Measurements from ENCODE around the gene CACNA1B. TPM values are rescaled to one million over a fixed set of nuclear protein-coding genes. Genes with fewer than 3 reads are reported as not detected.
"Not testable (repeated sequence)": the region's sequence is repeated elsewhere in the genome, so short reads cannot be mapped to it uniquely, and the experiment has no call there.

CACNA1B gene
- total RNA-seq, 4 donors from 2014 or later = 0.13 to 0.42 (median 0.31) TPM

DNA sequence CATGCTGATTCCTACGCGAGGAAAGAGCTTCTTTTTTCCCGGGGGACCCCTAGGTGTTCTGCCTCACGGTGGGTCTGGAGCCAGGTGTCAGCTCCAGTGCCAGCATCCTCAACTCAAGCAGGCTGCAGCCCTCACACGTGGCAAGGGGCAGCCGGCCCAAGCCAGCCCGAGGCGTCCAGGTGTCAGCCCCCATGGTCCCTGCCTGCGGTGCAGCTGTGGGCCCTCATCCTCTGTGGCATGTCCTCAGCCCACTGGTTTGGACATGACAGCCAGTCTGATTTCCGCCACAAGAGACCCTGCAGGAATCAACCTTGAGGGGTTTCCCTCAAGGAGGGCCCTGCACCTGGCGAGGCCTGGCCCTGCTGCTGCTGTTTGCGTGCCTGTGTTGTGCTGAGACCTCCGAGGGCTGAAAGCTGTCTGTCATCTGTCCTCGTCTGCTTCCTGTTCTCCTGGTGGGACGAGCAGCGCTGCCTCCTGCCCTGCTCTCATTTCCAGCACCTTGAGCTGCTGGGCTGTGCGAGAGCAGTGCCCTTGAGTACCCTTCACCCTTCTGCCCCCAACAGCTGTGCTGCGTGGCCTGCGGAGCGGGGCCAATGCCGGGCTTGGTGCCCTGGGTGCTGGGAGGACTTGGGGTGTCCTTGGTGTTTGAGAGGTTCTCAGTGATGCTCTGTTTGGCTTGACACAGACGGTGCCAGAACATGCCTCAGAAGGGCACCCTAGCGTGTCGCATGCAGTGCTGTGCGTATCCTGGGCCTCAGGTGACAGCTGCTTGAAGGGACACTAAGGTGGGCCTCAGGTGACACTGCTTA is 137.6 kb downstream of the CACNA1B start:
- Histone ChIP-seq H3K4me3 (no peak overlapping the region), H3K36me3 (no peaks in the 10 kb centered on the region), H3K9me3 (no peaks in the 10 kb centered on the region), H3K27me3 (peaks cover 0 to 22% (median 0%) of the 10 kb centered on the region in 4 donors), H3K4me1 (no peaks in the 10 kb centered on the region), H3K27ac (replicated peaks in 1 of 4) (no peak overlapping the region)
- intact Hi-C loops (cut with DNase I) = no loop called here
- TF ChIP-seq EP300 (IDR thresholded peaks at IDR 0.05) (no peak), POLR2AphosphoS5 (IDR thresholded peaks at IDR 0.05) (no peak), POLR2A (IDR thresholded peaks at IDR 0.05; ENCODE audit: low read depth) (no peak)
- TF ChIP-seq, protein P1, sequence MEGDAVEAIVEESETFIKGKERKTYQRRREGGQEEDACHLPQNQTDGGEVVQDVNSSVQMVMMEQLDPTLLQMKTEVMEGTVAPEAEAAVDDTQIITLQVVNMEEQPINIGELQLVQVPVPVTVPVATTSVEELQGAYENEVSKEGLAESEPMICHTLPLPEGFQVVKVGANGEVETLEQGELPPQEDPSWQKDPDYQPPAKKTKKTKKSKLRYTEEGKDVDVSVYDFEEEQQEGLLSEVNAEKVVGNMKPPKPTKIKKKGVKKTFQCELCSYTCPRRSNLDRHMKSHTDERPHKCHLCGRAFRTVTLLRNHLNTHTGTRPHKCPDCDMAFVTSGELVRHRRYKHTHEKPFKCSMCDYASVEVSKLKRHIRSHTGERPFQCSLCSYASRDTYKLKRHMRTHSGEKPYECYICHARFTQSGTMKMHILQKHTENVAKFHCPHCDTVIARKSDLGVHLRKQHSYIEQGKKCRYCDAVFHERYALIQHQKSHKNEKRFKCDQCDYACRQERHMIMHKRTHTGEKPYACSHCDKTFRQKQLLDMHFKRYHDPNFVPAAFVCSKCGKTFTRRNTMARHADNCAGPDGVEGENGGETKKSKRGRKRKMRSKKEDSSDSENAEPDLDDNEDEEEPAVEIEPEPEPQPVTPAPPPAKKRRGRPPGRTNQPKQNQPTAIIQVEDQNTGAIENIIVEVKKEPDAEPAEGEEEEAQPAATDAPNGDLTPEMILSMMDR (IDR thresholded peaks at IDR 0.05) = no peak
- DNase-seq (ENCODE audit: extremely low spot score) = no peak
- WGBS = 84% methylated on average over 14 of the region's 25 CpGs

DNA sequence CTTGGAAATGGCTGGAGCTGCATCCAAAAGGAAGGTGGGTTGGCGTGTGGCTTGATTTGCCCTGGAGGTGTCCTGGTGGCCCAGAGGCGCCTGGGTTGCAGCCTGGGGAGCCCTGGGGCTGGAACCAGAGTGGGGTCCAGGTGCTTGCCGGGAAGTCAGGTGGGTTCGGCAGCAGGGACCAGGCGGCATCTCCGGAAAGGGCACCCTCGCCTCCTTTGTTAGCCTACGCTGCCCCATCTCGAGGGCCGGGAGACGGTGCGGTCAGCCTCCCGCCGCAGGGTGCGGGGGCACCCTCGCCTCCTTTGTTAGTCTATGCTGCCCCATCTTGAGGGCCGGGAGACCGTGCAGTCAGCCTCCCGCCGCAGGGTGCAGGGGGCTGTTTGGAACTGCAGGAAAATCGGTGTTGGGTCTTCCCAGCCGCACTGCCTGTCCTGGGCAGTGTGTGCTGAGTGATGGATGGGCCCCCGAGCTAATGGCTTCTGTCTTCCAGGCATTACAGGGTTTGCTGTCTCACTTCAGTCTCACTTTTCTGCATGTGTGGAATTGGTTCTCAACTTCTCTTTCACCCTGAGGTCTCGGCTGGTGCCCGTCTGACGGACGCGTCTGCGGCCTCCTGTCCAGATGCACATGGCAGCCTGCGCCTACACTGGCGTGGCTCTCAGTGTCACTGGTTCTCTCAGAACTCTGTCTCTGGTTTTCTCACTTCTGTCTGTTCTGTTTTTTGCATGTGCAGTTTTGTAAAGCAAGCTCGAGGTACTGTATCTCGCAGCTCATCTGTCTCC is 139.0 kb downstream of the CACNA1B start:
- Histone ChIP-seq H3K9me3 (no peaks in the 10 kb centered on the region), H3K4me1 (no peaks in the 10 kb centered on the region), H3K36me3 (no peaks in the 10 kb centered on the region), H3K27ac (replicated peaks in 1 of 4) (no peak overlapping the region), H3K4me3 (no peak overlapping the region), H3K27me3 (peaks cover 0 to 35% (median under 1%) of the 10 kb centered on the region in 4 donors)
- DNase-seq (ENCODE audit: extremely low spot score) = no peak
- TF ChIP-seq, protein P1 (IDR thresholded peaks at IDR 0.05) = no peak
- no peak for TF ChIP-seq POLR2A (IDR thresholded peaks at IDR 0.05; ENCODE audit: low read depth)
- TF ChIP-seq EP300 (IDR thresholded peaks at IDR 0.05) = no peak
- no peak for TF ChIP-seq POLR2AphosphoS5 (IDR thresholded peaks at IDR 0.05)
- 88% methylated on average over 32 of the region's 33 CpGs for WGBS
- intact Hi-C loops (cut with DNase I) = no loop called here

DNA sequence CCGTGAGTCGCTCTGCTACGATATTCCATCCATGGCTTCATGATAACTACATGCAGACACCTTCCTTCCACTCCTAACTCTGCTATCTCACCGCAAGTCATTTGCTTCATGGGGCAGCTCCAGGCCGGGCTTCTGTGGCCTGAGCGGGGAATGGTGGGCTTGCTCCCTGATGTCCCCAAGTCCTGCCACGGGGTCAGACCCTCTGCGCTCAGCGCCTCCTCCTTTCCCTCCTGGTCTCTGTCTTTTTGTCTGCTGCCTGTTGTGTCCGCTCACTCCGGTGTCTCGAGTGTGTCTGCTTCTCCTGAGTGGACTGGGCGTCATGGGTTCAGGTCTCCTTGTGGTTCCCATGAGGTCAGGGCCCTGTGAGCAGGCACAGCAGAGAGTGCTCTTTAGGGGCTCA is 139.6 kb downstream of the CACNA1B start:
- no peak for DNase-seq (ENCODE audit: extremely low spot score)
- H3K9me3 ChIP-seq = no peaks in the 10 kb centered on the region
- H3K4me3 ChIP-seq = no peak overlapping the region
- 86% methylated on average over 13 of the region's 13 CpGs for WGBS
- H3K4me1 ChIP-seq = peaks cover 0 to under 1% (median 0%) of the 10 kb centered on the region in 4 donors
- no peaks in the 10 kb centered on the region for H3K36me3 ChIP-seq
- TF ChIP-seq, protein P1 (IDR thresholded peaks at IDR 0.05) = no peak
- TF ChIP-seq POLR2AphosphoS5 (IDR thresholded peaks at IDR 0.05) (no peak), EP300 (IDR thresholded peaks at IDR 0.05) (no peak), POLR2A (IDR thresholded peaks at IDR 0.05; ENCODE audit: low read depth) (no peak)
- H3K27ac ChIP-seq (replicated peaks in 1 of 4) = no peak overlapping the region
- peaks cover 0 to 41% (median 5%) of the 10 kb centered on the region in 4 donors for H3K27me3 ChIP-seq
- intact Hi-C loops (cut with DNase I) = no loop called here

DNA sequence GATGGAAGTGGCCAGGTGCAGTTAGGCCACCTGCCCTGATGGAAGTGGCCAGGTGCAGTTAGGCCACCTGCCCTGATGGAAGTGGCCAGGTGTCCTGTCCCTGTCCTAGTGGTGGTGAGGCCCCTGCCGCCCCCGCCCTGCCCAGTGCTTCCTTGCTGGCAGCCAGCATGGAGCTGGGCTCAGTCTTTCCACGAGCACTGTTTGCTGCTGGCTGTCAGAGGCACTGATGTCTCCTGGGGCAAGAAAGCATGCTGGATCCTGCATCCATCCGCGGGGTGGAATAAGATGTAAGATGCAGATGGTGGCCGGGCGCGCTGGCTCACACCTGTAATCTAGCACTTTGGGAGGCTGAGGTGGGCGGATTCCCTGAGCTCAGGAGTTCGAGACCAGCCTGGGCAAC is 141.9 kb downstream of the CACNA1B start:
- H3K27ac ChIP-seq (replicated peaks in 1 of 4); H3K9me3 ChIP-seq; intact Hi-C loops (cut with DNase I); H3K4me3 ChIP-seq; H3K36me3 ChIP-seq; DNase-seq (ENCODE audit: extremely low spot score): not testable (repeated sequence)
- H3K4me1 ChIP-seq = peaks cover 0 to 16% (median 11%) of the 10 kb centered on the region in 4 donors
- H3K27me3 ChIP-seq = peaks cover 0 to 63% (median 16%) of the 10 kb centered on the region in 4 donors
- 93% methylated on average over 8 of the region's 10 CpGs for WGBS

DNA sequence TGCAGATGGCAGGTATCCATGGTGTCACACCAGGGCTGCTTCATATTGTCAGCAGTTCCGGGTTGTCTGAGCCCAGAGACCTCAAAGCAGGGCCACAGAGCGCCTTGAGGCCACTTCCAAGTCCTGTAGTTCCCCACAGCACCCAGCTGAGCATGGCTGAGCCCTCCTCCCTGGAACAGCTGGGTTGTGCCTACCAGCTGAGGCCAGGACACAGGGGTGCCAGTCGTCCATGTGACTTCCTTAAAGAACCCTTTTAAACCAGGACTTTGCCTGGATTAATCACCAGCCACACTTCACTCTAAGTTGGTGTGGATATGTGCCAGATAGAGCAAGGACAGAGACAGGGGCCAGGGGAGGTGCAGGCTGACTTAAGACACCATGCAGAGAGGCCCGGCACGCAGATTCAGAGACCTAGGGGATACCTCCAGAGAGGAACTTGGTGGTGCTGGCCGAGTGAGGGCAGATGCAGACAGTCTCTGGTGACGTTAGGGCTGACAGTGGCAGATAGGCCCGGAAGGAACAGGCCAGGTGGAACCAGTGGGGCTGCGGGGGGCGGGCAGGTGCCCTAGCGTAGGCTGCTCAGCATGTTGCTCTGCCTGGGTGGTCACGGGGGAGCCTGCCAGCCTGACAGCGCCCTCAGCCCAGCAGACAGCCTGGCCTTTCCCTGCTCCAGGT is 142.7 kb downstream of the CACNA1B start:
- Histone ChIP-seq H3K27ac (replicated peaks in 1 of 4) (no peak overlapping the region), H3K36me3 (no peaks in the 10 kb centered on the region), H3K9me3 (no peaks in the 10 kb centered on the region), H3K27me3 (peaks cover 0 to 68% (median 18%) of the 10 kb centered on the region in 4 donors), H3K4me1 (peaks cover 0 to 16% (median 11%) of the 10 kb centered on the region in 4 donors), H3K4me3 (no peak overlapping the region)
- no peak for DNase-seq (ENCODE audit: extremely low spot score)
- intact Hi-C loops (cut with DNase I) = no loop called here
- TF ChIP-seq POLR2A (IDR thresholded peaks at IDR 0.05; ENCODE audit: low read depth) (no peak), POLR2AphosphoS5 (IDR thresholded peaks at IDR 0.05) (no peak), EP300 (IDR thresholded peaks at IDR 0.05) (no peak)
- TF ChIP-seq, protein P1 (IDR thresholded peaks at IDR 0.05) = no peak
- WGBS = 85% methylated on average over 13 of the region's 13 CpGs

Data from esophagus muscularis mucosa (tissue), 4 donors.